Thyroid gland (tissue), 4 donors: ENCODE measurements around the gene NPY.

Source experiments
- POLR2A ChIP-seq, 2 donors: fragments of 450-650 bp; IDR thresholded peaks; one replicate each; pipeline ENCODE4 v1.6.1; 2017; ENCODE audit warnings: antibody characterized with exemption in 2 of 2, mild to moderate bottlenecking in 2 of 2, moderate library complexity in 1 of 2
- TF ChIP-seq, protein P1 (sequence below), 6 experiments: fragments of 200-600 bp in 3 of 6; fragments of 450-650 bp in 3 of 6; sonication (generic) in 3 of 6; IDR thresholded peaks; one replicate each; pipeline ENCODE4 v1.5.1; 2016 to 2019; ENCODE audit warnings: antibody characterized with exemption in 6 of 6, mild to moderate bottlenecking in 2 of 6, inconsistent platforms in 1 of 6, moderate library complexity in 1 of 6

DNA sequence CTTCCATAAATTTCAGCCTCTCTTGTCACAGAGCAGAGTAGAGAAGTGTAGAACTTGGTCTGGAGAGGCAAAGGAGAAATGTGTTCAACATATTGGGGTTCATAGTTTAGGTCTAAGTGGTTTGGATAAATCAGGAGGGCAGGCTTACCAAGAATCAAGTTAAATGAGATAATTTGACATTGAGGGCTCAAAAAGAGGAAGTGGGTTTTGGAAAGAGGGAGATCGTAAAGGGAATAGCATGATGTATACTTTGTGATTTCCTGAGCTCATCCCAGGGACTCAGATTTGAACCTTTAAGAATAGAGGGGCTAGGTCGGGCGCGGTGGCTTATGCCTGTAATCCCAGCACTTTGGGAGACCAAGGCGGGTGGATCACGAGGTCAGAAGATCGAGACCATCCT is 34.7 kb upstream of the NPY start:
- TF ChIP-seq, protein P1, sequence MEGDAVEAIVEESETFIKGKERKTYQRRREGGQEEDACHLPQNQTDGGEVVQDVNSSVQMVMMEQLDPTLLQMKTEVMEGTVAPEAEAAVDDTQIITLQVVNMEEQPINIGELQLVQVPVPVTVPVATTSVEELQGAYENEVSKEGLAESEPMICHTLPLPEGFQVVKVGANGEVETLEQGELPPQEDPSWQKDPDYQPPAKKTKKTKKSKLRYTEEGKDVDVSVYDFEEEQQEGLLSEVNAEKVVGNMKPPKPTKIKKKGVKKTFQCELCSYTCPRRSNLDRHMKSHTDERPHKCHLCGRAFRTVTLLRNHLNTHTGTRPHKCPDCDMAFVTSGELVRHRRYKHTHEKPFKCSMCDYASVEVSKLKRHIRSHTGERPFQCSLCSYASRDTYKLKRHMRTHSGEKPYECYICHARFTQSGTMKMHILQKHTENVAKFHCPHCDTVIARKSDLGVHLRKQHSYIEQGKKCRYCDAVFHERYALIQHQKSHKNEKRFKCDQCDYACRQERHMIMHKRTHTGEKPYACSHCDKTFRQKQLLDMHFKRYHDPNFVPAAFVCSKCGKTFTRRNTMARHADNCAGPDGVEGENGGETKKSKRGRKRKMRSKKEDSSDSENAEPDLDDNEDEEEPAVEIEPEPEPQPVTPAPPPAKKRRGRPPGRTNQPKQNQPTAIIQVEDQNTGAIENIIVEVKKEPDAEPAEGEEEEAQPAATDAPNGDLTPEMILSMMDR (IDR thresholded peaks at IDR 0.05), result no peak
- no peak for TF ChIP-seq POLR2A (IDR thresholded peaks at IDR 0.05)
